ENCODE results near the gene PACRG. TPM values are rescaled to one million over a fixed set of nuclear protein-coding genes. Genes with fewer than 3 reads are reported as not detected.
"Not testable (repeated sequence)": the region's sequence is repeated elsewhere in the genome, so short reads cannot be mapped to it uniquely, and the experiment has no call there.

Gene PACRG
- total and polyA plus RNA-seq, 2 of the 4 experiments (the other 2 are of a cell fraction): not detected

- no peaks in the 10 kb centered on the region for H3K79me1 ChIP-seq (ENCODE audit: low read depth in 1 of 2, low read length in 2 of 2)
- in situ Hi-C loops (cut with MboI; ENCODE audit: low sequenced_read_pairs) (no loop called here), dilution Hi-C loops (cut with HindIII; ENCODE audit: low sequenced_read_pairs, unreplicated experiment) (no loop called here), intact Hi-C loops (cut with micrococcal nuclease) (no loop called here)
- H3K23ac ChIP-seq (ENCODE audit: low read depth, low read length): no peak overlapping the region
- H3K9ac ChIP-seq (ENCODE audit: low read depth, low read length): no peak overlapping the region
- H4K91ac ChIP-seq (ENCODE audit: insufficient read depth, low read depth, low read length): no peak overlapping the region
- H3K27me3 ChIP-seq (ENCODE audit: control insufficient read depth, insufficient read depth, low read length): no peaks in the 10 kb centered on the region
- no peak for DNase-seq
- H2BK15ac ChIP-seq (ENCODE audit: low read depth, low read length): no peak overlapping the region
- no peak overlapping the region for H4K5ac ChIP-seq (ENCODE audit: low read depth, low read length)
- no peak overlapping the region for H2AK5ac ChIP-seq (ENCODE audit: low read depth, low read length)
- no peak overlapping the region for H3K56ac ChIP-seq (ENCODE audit: extremely low read depth, insufficient read depth, low read length)
- TF ChIP-seq USF2 (IDR thresholded peaks at IDR 0.05; ENCODE audit: low read depth, low read length): no peak
- no peak for TF ChIP-seq MAZ (IDR thresholded peaks at IDR 0.05; ENCODE audit: borderline replicate concordance, low read depth, low read length)
- no peak for TF ChIP-seq RAD21 (IDR thresholded peaks at IDR 0.05; ENCODE audit: low read length)
- TF ChIP-seq ELK1 (IDR thresholded peaks at IDR 0.05; ENCODE audit: borderline replicate concordance, low read depth, low read length): no peak
- ChIA-PET POLR2A (ENCODE audit: unreplicated experiment) (no interaction called here), CTCF (no interaction called here)
- H3K27ac ChIP-seq (ENCODE audit: insufficient read depth, low read length): no peak overlapping the region
- H2AK9ac ChIP-seq (replicated peaks; ENCODE audit: low read depth, low read length, poor library complexity): no peak overlapping the region
- ATAC-seq (ENCODE audit: low read depth): no peak
- H2BK120ac ChIP-seq (ENCODE audit: low read depth, low read length): no peak overlapping the region
- H2BK20ac ChIP-seq (ENCODE audit: low read depth, low read length): no peak overlapping the region
- H4K20me1 ChIP-seq (ENCODE audit: insufficient read depth, low read length): no peaks in the 10 kb centered on the region
- no peak overlapping the region for H3K4me3 ChIP-seq (ENCODE audit: insufficient read depth, low read depth, low read length)
- WGBS, 2 experiments (ENCODE audit: extremely low coverage in 2 of 2, insufficient read length in 1 of 2): 78% methylated on average over 2 of the region's 11 CpGs; no CpG with 5 or more reads in 1 of the 2 experiments
- H2AFZ ChIP-seq (replicated peaks; ENCODE audit: low read length, poor library complexity): no peak overlapping the region
- H3K9me3 ChIP-seq (ENCODE audit: control insufficient read depth, insufficient read depth, low read length): no peaks in the 10 kb centered on the region; the same call in 1 of the 2 replicates
- no peak overlapping the region for H3K4ac ChIP-seq (ENCODE audit: low read depth, low read length)
- H3K36me3 ChIP-seq (ENCODE audit: control insufficient read depth, insufficient read depth, low read length): no peaks in the 10 kb centered on the region
- no peaks in the 10 kb centered on the region for H3K9me1 ChIP-seq (ENCODE audit: insufficient read depth, low read length)
- H3K14ac ChIP-seq (replicated peaks; ENCODE audit: low read depth, low read length): no peak overlapping the region
- H3K18ac ChIP-seq (ENCODE audit: low read depth, low read length): no peak overlapping the region
- no peak overlapping the region for H3K4me2 ChIP-seq (ENCODE audit: low read depth, low read length)
- H2BK5ac ChIP-seq (ENCODE audit: low read depth, low read length, poor library complexity, severe bottlenecking): no peak overlapping the region
- H4K8ac ChIP-seq (ENCODE audit: low read depth in 2 of 2, low read length in 2 of 2): no peak overlapping the region
- H3K4me1 ChIP-seq (ENCODE audit: control insufficient read depth, insufficient read depth, low read length): no peaks in the 10 kb centered on the region
- no TSS peak for BruUV-seq (replicated peaks)
Measured at GRCh38 chr6:163314791-163315470, 587.2 kb downstream of the PACRG start.

GRCh38 chr6:163316866-163317495 is 589.2 kb downstream of the PACRG start:
- H4K8ac ChIP-seq (ENCODE audit: low read depth in 2 of 2, low read length in 2 of 2); in situ Hi-C loops (cut with MboI; ENCODE audit: low sequenced_read_pairs); H3K14ac ChIP-seq (replicated peaks; ENCODE audit: low read depth, low read length); H2BK15ac ChIP-seq (ENCODE audit: low read depth, low read length); H2BK5ac ChIP-seq (ENCODE audit: low read depth, low read length, poor library complexity, severe bottlenecking); H3K9me3 ChIP-seq (ENCODE audit: control insufficient read depth, insufficient read depth, low read length); H3K79me1 ChIP-seq (ENCODE audit: low read depth in 1 of 2, low read length in 2 of 2); H2BK20ac ChIP-seq (ENCODE audit: low read depth, low read length); H3K4me3 ChIP-seq (ENCODE audit: insufficient read depth, low read depth, low read length); H4K91ac ChIP-seq (ENCODE audit: insufficient read depth, low read depth, low read length); ATAC-seq (ENCODE audit: low read depth); H2BK120ac ChIP-seq (ENCODE audit: low read depth, low read length); H3K23ac ChIP-seq (ENCODE audit: low read depth, low read length); H3K56ac ChIP-seq (ENCODE audit: extremely low read depth, insufficient read depth, low read length); H4K20me1 ChIP-seq (ENCODE audit: insufficient read depth, low read length); CTCF ChIA-PET; H3K27me3 ChIP-seq (ENCODE audit: control insufficient read depth, insufficient read depth, low read length); H3K18ac ChIP-seq (ENCODE audit: low read depth, low read length); H3K9ac ChIP-seq (ENCODE audit: low read depth, low read length); BruUV-seq (replicated peaks); dilution Hi-C loops (cut with HindIII; ENCODE audit: low sequenced_read_pairs, unreplicated experiment); H3K27ac ChIP-seq (ENCODE audit: insufficient read depth, low read length); H2AFZ ChIP-seq (replicated peaks; ENCODE audit: low read length, poor library complexity); DNase-seq; H2AK5ac ChIP-seq (ENCODE audit: low read depth, low read length); H2AK9ac ChIP-seq (replicated peaks; ENCODE audit: low read depth, low read length, poor library complexity); H4K5ac ChIP-seq (ENCODE audit: low read depth, low read length); H3K9me1 ChIP-seq (ENCODE audit: insufficient read depth, low read length); POLR2A ChIA-PET (ENCODE audit: unreplicated experiment); intact Hi-C loops (cut with micrococcal nuclease); H3K4ac ChIP-seq (ENCODE audit: low read depth, low read length); H3K36me3 ChIP-seq (ENCODE audit: control insufficient read depth, insufficient read depth, low read length); H3K4me1 ChIP-seq (ENCODE audit: control insufficient read depth, insufficient read depth, low read length); H3K4me2 ChIP-seq (ENCODE audit: low read depth, low read length): not testable (repeated sequence)
- 80% methylated on average over 2 of the region's 12 CpGs; no CpG with 5 or more reads in 1 of the 2 experiments for WGBS, 2 experiments (ENCODE audit: extremely low coverage in 2 of 2, insufficient read length in 1 of 2)
